Neuronal stem cell (in vitro differentiated cells): ENCODE data around the gene ATG16L2. TPM values are rescaled to one million over a fixed set of nuclear protein-coding genes. Genes with fewer than 3 reads are reported as not detected.

Experiments used
- DNase-seq: peaks from one replicate; pipeline ENCODE4 v3.0.0-alpha.2; 2013; ENCODE audit warnings: low spot score
- H2AFZ ChIP-seq: one replicate; pipeline ENCODE4 v1.6.1; 2013; ENCODE audit warnings: mild to moderate bottlenecking, low read length, inconsistent platforms
- H2AK5ac ChIP-seq: 2 replicates; pipeline ENCODE4 v1.6.1; 2013; ENCODE audit warnings: low read depth, mild to moderate bottlenecking, inconsistent platforms, low read length, moderate library complexity, mixed read lengths
- H2BK120ac ChIP-seq: 2 replicates; pipeline ENCODE4 v1.6.1; 2013; ENCODE audit warnings: low read depth, mild to moderate bottlenecking, inconsistent platforms, low read length, moderate library complexity, mixed read lengths
- H2BK12ac ChIP-seq: one replicate; pipeline ENCODE4 v1.6.1; 2013; ENCODE audit warnings: low read length, inconsistent platforms
- H2BK15ac ChIP-seq: 2 replicates; pipeline ENCODE4 v1.6.1; 2013; ENCODE audit warnings: mild to moderate bottlenecking, low read length, inconsistent platforms, mixed read lengths
- H2BK5ac ChIP-seq: one replicate; pipeline ENCODE4 v1.6.1; 2013; ENCODE audit warnings: inconsistent platforms, mild to moderate bottlenecking, low read length, moderate library complexity
- H3K14ac ChIP-seq: one replicate; pipeline ENCODE4 v1.6.1; 2013; ENCODE audit warnings: low read length, inconsistent platforms
- H3K18ac ChIP-seq: 2 replicates; pipeline ENCODE4 v1.6.1; 2013; ENCODE audit warnings: low read length, inconsistent platforms
- H3K23ac ChIP-seq: 2 replicates; pipeline ENCODE4 v1.6.1; 2013; ENCODE audit warnings: low read depth, mild to moderate bottlenecking, mixed read lengths, low read length, inconsistent platforms; ENCODE audit not compliant: poor library complexity
- H3K27ac ChIP-seq: replicated peaks from 3 replicates; pipeline ENCODE4 v1.5.1; 2013; ENCODE audit warnings: low read length, inconsistent platforms
- H3K27me3 ChIP-seq, 3 experiments: 2 replicates each; pipeline ENCODE4 v1.6.1; 2013; ENCODE audit warnings: low read length in 3 of 3, mild to moderate bottlenecking in 2 of 3, inconsistent platforms in 1 of 3, low read depth in 1 of 3, mixed read lengths in 1 of 3, moderate library complexity in 1 of 3; ENCODE audit not compliant: control insufficient read depth in 3 of 3, insufficient read depth in 3 of 3
- H3K36me3 ChIP-seq, 2 donors: replicated peaks in 1 of 2; 2 replicates each; pipeline ENCODE4 v1.6.1; 2013; ENCODE audit warnings: low read length in 2 of 2; ENCODE audit not compliant: control insufficient read depth in 2 of 2, insufficient read depth in 2 of 2
- H3K4ac ChIP-seq: 2 replicates; pipeline ENCODE4 v1.6.1; 2013; ENCODE audit warnings: inconsistent platforms, mild to moderate bottlenecking, low read length, moderate library complexity
- H3K4me1 ChIP-seq, 2 donors: 1 replicate in 1 of 2; 2 replicates in 1 of 2; pipeline ENCODE4 v1.6.1; 2013; ENCODE audit warnings: low read length in 2 of 2, low read depth in 1 of 2; ENCODE audit not compliant: control insufficient read depth in 2 of 2, insufficient read depth in 1 of 2
- H3K4me2 ChIP-seq: one replicate; pipeline ENCODE4 v1.6.1; 2013; ENCODE audit warnings: mild to moderate bottlenecking, low read length, inconsistent platforms; ENCODE audit not compliant: insufficient read depth, poor library complexity, severe bottlenecking
- H3K4me3 ChIP-seq, 2 donors: 2 replicates each; pipeline ENCODE4 v1.5.1; 2013; ENCODE audit warnings: low read length in 2 of 2, mild to moderate bottlenecking in 2 of 2, inconsistent platforms in 1 of 2, moderate library complexity in 1 of 2
- H3K79me1 ChIP-seq: one replicate; pipeline ENCODE4 v1.6.1; 2013; ENCODE audit warnings: low read depth, mild to moderate bottlenecking, inconsistent platforms, low read length, moderate library complexity
- H3K9ac ChIP-seq: one replicate; pipeline ENCODE4 v1.6.1; 2013; ENCODE audit warnings: mild to moderate bottlenecking, low read depth, low read length, inconsistent platforms; ENCODE audit not compliant: poor library complexity
- H3K9me3 ChIP-seq, 2 donors: replicated peaks in 1 of 2; 2 replicates each; pipeline versions ENCODE3 to v1.6.1; 2013; ENCODE audit warnings: low read length in 2 of 2, mild to moderate bottlenecking in 2 of 2, inconsistent platforms in 1 of 2, low read depth in 1 of 2, mixed read lengths in 1 of 2, moderate library complexity in 1 of 2; ENCODE audit not compliant: control insufficient read depth in 2 of 2, insufficient read depth in 1 of 2
- H4K8ac ChIP-seq: one replicate; pipeline ENCODE4 v1.6.1; 2013; ENCODE audit warnings: low read depth, mild to moderate bottlenecking, inconsistent platforms, low read length, moderate library complexity
- H4K91ac ChIP-seq: one replicate; pipeline ENCODE4 v1.6.1; 2013; ENCODE audit warnings: low read length, low read depth, mild to moderate bottlenecking, inconsistent platforms; ENCODE audit not compliant: poor library complexity
- WGBS, 2 donors: extraction: QIAGEN DNeasy Blood & Tissue Kit; methylation state at CpG; one replicate each; pipeline ENCODE4 v1.1.7; 2013; ENCODE audit warnings: missing lambda C conversion rate in 2 of 2, mixed read lengths in 1 of 2; ENCODE audit not compliant: insufficient read length in 2 of 2, insufficient replicate concordance in 1 of 2; ENCODE audit errors: extremely low coverage in 2 of 2; 5-methylcytosine and 5-hydroxymethylcytosine counted together
- polyA plus RNA-seq, 2 experiments: library from polyadenylated mRNA; stranded (reverse); fragments of 200-250 nt; gene quantifications; one replicate each; pipeline ENCODE4 v1.2.3, GENCODE V29; 2013

ATG16L2 gene, protein sequence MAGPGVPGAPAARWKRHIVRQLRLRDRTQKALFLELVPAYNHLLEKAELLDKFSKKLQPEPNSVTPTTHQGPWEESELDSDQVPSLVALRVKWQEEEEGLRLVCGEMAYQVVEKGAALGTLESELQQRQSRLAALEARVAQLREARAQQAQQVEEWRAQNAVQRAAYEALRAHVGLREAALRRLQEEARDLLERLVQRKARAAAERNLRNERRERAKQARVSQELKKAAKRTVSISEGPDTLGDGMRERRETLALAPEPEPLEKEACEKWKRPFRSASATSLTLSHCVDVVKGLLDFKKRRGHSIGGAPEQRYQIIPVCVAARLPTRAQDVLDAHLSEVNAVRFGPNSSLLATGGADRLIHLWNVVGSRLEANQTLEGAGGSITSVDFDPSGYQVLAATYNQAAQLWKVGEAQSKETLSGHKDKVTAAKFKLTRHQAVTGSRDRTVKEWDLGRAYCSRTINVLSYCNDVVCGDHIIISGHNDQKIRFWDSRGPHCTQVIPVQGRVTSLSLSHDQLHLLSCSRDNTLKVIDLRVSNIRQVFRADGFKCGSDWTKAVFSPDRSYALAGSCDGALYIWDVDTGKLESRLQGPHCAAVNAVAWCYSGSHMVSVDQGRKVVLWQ
- polyA plus RNA-seq (2013, experiment 1 of 2), result 18.3 TPM
- polyA plus RNA-seq (2013, experiment 2 of 2), result 16.1 TPM

DNA sequence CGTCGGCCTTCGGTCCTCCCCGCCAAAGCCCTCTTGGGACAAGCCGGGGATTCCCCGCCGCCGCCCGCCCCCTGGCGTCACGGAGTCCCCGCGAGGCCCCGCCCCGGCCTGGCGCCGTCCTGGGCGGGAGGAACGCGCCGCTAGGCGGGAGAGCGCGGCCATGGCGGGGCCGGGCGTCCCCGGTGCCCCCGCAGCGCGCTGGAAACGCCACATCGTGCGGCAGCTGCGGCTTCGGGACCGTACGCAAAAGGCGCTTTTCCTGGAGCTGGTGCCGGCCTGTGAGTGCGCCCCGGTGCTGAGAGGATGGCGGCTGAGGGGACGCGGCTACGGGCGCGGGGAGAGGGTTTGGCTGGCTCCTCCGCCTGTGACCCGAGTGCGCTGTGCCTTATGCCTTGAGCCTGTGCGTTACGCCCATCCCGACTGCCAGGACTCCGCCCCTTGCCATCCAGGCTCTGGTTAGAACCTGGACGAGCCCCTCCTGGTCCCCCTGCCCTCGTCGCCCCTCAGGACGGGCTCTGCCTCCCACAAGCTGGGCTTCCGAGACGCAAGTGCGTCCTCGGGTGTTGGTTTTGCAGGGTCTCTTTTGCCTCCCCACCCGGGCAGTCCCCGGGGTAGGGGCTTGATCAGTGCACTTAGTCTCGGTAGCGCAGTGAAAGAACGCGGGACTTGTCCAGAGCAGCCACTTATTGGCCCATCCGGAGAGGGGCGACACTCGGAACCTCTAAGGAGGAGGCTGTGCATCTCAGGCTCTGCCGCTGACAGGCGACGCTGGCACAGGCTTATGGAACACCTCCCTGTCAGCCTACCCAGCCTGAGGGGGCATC, at the start of gene ATG16L2:
ATG16L2 (plus strand) TSS at position 126 of the 824 bp plus-strand sequence; CDS start at position 161, 35 bp downstream.
- H3K27me3 ChIP-seq, result no peaks in the 10 kb centered on the region
- H4K91ac ChIP-seq, result no peak within 1 kb of the TSS
- peak within 1 kb of the TSS; percentile 83 for H2BK5ac ChIP-seq
- H2AFZ ChIP-seq, result peak within 1 kb of the TSS; percentile 100
- peak within 1 kb of the TSS; percentile 82 for H2BK120ac ChIP-seq
- peak within 1 kb of the TSS; percentile 92 for H3K14ac ChIP-seq
- H3K4ac ChIP-seq, result peak within 1 kb of the TSS; percentile 76
- peak within 1 kb of the TSS; percentile 97 to 98 for H3K4me3 ChIP-seq
- H2AK5ac ChIP-seq, result peak within 1 kb of the TSS; percentile 95
- H3K9me3 ChIP-seq, result no peaks in the 10 kb centered on the region
- peak within 1 kb of the TSS; percentile 59 for H2BK12ac ChIP-seq
- peak within 1 kb of the TSS; percentile 100 for H3K18ac ChIP-seq
- peak within 1 kb of the TSS; percentile 76 for H2BK15ac ChIP-seq
- peaks cover 4% of the 10 kb centered on the region for H3K79me1 ChIP-seq
- peaks cover 1 to 17% of the 10 kb centered on the region in 2 donors for H3K36me3 ChIP-seq
- DNase-seq, result peak; percentile 90
- no CpG with 5 or more reads among the region's 75 CpGs for WGBS, 2 donors
- peak within 1 kb of the TSS; percentile 92 for H3K27ac ChIP-seq
- H4K8ac ChIP-seq, result peak within 1 kb of the TSS; percentile 95
- H3K4me2 ChIP-seq, result peak within 1 kb of the TSS; percentile 99
- peak within 1 kb of the TSS; percentile 99 for H3K23ac ChIP-seq
- peaks cover 9 to 14% of the 10 kb centered on the region in 2 donors for H3K4me1 ChIP-seq
- H3K9ac ChIP-seq, result peak within 1 kb of the TSS; percentile 100

DNA sequence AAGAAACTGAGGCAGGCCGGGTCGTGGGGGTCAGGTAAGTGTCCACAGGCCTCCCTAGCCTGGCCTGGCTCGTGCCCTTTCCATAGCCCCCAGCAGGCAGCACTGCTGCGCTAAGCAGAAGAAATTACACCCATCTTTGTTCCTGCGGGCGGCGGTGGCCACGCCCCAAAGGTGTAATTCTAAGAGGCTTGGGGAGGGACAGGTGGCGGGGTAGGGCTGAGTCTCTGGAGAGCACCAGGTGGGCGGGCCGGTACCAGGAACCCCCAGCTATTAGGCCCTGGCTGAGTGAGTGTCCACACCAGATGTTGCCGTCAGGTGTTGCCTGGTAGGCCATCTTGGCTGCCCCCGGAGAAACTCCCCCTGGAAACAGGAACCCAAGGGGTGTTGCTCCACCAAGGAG, 49.7 kb upstream of the ATG16L2 start:
- Histone ChIP-seq H3K4me2 (no peak overlapping the region), H2BK15ac (peak overlapping the region; percentile 44), H3K4me1 (peaks cover 0 to 4% of the 10 kb centered on the region in 2 donors), H2BK120ac (no peak overlapping the region), H3K27me3 (no peaks in the 10 kb centered on the region), H3K27ac (no peak overlapping the region), H3K9ac (no peak overlapping the region), H3K4me3 (no peak overlapping the region), H4K8ac (no peak overlapping the region), H3K23ac (no peak overlapping the region), H2AFZ (no peak overlapping the region), H3K18ac (no peak overlapping the region), H3K36me3 (no peaks in the 10 kb centered on the region), H3K14ac (peak overlapping the region; percentile 2), H2BK12ac (no peak overlapping the region), H2BK5ac (peak overlapping the region; percentile 16), H2AK5ac (peak overlapping the region; percentile 47), H3K9me3 (no peaks in the 10 kb centered on the region), H3K4ac (no peak overlapping the region), H3K79me1 (no peaks in the 10 kb centered on the region), H4K91ac (no peak overlapping the region)
- DNase-seq, result no peak
- WGBS, 2 donors, result no CpG with 5 or more reads among the region's 13 CpGs

DNA sequence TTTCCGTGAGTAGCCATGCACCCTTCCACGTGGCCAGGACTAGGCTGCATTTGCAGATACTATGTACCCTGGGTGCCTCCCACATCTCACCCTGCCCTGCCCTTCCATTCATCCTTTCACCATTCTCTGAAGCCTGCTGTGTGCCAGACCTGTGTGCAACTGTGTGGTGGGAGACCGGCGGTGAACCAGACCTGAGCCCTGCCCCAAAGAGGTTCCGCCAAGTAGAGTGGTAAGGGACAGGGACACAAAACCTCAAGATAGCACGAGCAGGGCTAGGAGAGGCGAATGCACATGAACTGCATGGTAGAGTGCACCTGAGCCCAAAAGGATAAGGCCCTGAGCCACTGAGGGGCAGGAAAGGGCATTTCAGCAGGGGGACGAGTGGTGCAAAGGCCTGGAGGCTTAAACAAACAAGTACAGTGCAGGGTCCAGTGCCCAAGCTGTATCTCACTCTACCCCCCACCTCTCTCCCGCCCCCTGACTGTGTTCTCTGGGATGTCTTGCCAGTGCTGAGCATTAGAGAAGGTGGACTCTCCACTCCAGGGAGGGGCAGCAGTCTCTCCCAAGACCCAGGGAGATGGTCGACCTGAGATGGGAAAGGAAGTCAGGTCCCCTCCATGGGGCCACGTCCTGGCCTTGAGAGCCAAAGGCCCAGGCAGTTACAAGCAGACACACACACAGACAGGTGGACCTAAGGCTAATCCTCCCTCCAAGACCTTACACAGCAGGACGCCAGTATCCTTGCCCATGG, 47.9 kb upstream of the ATG16L2 start:
- no CpG with 5 or more reads among the region's 12 CpGs for WGBS, 2 donors
- no peak overlapping the region for H2BK120ac ChIP-seq
- H2BK12ac ChIP-seq, result no peak overlapping the region
- no peaks in the 10 kb centered on the region for H3K27me3 ChIP-seq
- H4K91ac ChIP-seq, result peak overlapping the region; percentile 24
- no peaks in the 10 kb centered on the region for H3K9me3 ChIP-seq
- H3K4me3 ChIP-seq, result peak overlapping the region in 1 of 2 donors; percentile 14
- H2AFZ ChIP-seq, result no peak overlapping the region
- H3K4me2 ChIP-seq, result no peak overlapping the region
- H3K9ac ChIP-seq, result peak overlapping the region; percentile 76
- no peak overlapping the region for H3K4ac ChIP-seq
- no peak for DNase-seq
- peaks cover 0 to 4% of the 10 kb centered on the region in 2 donors for H3K4me1 ChIP-seq
- peak overlapping the region; percentile 65 for H3K14ac ChIP-seq
- no peak overlapping the region for H2BK15ac ChIP-seq
- H4K8ac ChIP-seq, result no peak overlapping the region
- H3K18ac ChIP-seq, result no peak overlapping the region
- no peaks in the 10 kb centered on the region for H3K36me3 ChIP-seq
- no peak overlapping the region for H2AK5ac ChIP-seq
- no peak overlapping the region for H3K23ac ChIP-seq
- no peaks in the 10 kb centered on the region for H3K79me1 ChIP-seq
- no peak overlapping the region for H3K27ac ChIP-seq
- H2BK5ac ChIP-seq, result no peak overlapping the region
